Tongue (tissue), 2 donors: Measurements from ENCODE around the gene CDKAL1. TPM values are rescaled to one million over a fixed set of nuclear protein-coding genes. Genes with fewer than 3 reads are reported as not detected.
"Not testable (repeated sequence)": the region's sequence is repeated elsewhere in the genome, so short reads cannot be mapped to it uniquely, and the experiment has no call there.

ENCODE experiments used
- DNase-seq: peaks from one replicate; pipeline ENCODE4 v3.0.0-alpha.2; 2015
- total RNA-seq: library from RNA; depleted of rRNA; stranded (reverse); fragments of >200 nt; gene quantifications from one replicate; pipeline ENCODE4 v1.2.3, GENCODE V29; 2014

The CDKAL1 gene
- total RNA-seq, 1 donor from 2014 or later = 36.5 TPM

DNA sequence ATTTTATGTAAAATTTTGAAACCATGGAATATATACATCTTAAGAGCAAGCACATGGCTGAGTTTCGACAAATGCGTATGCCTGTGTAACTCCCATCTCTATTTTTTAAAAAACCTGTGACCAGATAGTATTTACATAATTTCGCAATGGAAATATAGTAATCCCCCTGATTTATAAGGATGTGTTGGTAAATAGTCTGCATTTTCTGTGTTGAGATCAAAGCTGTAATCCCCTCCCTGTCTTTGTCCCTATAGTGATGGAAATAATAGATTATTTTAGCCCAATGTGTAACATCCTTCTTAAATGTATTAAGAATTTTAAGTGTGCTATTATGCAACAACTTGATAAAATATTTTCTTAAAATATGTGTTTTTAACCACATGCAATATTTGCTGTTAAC is 267.3 kb downstream of the CDKAL1 start:
- no peak for DNase-seq

- DNase-seq = no peak
These were observed 268.3 kb downstream of the CDKAL1 start for GRCh38 chr6:20802596-20802995.

- DNase-seq = no peak
These were observed 270.8 kb downstream of the CDKAL1 start for GRCh38 chr6:20805021-20805420.

GRCh38 chr6:20806669-20807068 is 272.4 kb downstream of the CDKAL1 start:
- no peak for DNase-seq

GRCh38 chr6:20808439-20808838 is 274.2 kb downstream of the CDKAL1 start:
- no peak for DNase-seq

GRCh38 chr6:20808924-20809323 is 274.7 kb downstream of the CDKAL1 start:
- DNase-seq = no peak

GRCh38 chr6:20810727-20811108 is 276.5 kb downstream of the CDKAL1 start:
- no peak for DNase-seq

DNA sequence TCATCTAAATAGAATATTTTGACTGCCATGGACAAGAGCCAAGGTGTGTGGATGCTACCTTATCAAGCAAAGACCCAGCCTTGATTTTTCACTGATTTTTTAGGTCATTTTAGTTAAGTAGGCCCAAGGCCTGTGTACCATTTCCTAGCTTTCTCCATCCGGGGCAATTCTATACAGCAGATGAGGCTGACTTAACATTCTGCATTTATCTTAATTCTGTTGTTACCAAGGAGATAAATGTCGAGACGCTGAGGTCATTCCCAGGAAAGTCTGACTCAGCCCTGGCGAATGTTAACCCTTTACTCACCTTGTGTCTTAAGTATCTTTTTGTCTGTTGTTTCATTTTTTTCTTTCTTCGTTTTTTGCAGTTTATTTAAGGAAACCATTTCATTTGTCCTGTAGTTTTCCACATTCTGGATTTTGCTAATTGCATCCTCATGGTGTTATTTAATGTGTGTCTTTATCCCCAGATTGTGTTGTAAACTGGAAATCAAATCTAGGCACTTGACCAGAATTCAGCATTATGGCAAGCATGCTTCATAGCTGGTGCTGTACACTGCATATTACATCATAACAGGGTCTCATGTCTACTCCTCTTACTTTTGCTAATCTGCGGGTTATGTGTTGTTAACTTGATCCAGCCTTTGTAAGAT is 277.0 kb downstream of the CDKAL1 start:
- DNase-seq = peak; percentile 43

DNA sequence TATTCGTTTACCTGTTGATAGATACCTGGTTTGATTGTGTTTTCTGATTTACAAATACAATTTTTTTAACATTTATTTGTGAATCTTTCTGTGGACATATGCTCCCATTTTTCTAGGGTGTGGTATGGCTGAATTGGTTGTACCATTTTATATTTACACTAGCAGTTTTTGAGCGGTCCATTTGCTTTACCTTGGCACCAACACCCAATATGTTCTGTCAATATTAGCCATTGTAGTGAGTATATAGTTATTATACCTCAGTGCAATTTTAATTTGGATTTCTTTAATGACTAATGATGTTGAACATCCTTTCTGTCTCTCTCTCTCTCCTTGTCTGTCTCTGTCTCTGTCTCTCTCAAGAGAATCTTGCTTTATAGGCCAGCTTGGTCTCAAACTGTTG is 278.5 kb downstream of the CDKAL1 start:
- no peak for DNase-seq

DNA sequence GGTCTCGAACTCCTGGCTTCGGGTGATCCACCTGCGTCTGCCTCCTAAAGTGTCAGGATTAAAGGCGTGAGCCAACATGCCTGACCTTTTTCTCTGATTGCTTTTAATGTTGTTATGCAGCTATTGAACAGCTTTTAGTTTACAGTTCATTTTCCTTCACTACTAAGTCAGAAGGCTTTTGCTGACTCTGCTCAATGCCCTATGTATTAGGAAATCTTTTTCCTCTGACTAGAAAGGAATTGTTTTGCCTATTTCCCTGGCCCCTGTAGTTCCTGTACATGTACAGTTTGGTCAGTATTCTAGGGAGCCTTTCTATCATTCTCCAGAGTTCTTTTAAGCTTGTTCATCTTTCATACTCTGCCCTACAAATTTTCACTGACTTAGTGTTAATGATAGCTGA is 280.2 kb downstream of the CDKAL1 start:
- DNase-seq = no peak

DNA sequence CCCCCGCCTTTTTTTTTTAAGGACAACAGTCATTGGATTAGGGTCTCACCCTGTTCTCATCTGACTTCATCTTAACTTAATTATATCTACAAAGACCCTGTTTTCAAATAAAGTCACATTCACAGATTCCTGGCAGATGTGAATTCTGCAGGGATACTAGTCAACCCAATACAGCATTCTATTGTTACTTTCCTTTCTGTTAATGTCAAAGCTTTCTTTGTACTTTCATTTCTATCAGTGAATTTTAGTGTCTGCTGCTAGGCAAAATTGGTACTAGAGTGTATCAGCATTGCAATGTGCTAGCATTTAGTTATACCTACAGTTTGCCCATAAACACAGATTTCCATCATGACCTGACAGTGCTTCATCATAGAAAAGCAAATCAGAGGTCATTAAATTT is 281.9 kb downstream of the CDKAL1 start:
- DNase-seq = no peak

DNA sequence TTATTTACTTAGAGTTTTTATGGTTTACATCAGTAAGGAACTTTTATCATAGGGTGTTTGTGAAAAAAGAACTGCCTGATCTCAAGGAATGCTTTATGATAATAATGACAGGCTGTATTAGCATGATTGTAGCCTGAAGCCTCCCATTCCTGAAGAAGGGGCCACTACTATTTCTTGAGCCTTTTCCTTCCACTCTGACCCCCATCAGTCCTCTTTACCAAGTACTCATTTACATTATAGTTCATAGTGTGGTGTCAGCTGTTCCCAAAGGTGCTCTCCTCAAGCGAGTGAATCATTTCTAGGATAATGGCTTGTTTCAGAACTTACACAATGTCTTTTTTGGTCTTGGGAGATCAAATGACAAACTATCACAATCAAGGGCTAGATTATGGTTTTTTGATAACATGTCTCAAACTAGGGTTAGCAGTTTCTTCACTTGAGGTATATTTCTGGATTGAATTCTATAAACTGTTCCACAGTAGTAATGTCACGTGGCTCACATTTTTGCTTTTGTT is 283.6 kb downstream of the CDKAL1 start:
- DNase-seq = no peak

DNA sequence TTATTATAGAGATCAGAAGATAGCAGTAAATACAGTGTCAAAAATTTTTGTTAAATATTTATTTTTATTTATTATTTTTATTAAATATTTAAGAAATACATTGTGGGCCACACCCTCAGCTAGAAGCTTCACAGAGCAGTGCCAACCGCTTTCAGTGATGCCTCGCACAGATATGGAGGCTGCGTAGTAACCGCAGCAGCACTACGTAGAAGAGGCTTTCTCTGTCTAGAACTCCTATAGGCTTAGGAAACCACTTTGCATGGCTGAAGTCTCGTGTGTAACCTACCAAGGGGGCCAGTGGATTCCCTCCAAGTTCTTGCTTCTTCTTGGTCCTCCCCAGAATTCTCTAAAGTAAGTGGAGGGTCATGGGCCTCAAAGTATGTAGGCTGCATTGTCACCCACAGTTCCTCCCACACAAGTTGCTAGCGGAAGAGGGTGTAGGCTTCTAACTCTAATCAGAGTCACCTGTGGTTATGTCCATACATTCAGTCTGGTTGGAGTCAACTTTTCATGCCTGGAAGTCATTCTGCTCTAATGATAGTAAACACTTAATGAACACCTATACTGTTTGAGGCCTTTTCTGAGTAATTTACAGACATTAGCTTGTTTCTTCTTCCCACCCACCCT is 285.6 kb downstream of the CDKAL1 start:
- DNase-seq = no peak

DNA sequence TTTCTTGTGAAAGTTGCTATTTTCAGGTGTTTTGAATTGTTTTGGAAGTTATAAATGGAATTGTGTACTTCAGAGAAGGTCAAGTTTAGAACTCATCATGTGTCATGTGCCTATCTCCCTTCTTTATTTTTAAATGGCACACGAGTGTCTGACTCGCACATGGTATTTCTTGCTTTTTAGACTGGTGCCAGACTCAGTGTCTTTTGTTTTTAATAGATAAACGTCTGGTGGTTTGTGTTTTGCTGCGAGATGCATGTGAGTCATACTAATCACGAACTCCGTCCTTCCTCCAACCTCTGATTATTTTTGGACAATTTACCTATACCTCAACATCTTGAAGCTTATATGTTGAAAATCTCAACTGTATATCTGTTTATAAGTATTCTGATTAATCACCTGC is 292.1 kb downstream of the CDKAL1 start:
- DNase-seq = no peak

GRCh38 chr6:20827798-20828197 is 293.5 kb downstream of the CDKAL1 start:
- DNase-seq = no peak

GRCh38 chr6:20830576-20830975 is 296.3 kb downstream of the CDKAL1 start:
- no peak for DNase-seq

DNA sequence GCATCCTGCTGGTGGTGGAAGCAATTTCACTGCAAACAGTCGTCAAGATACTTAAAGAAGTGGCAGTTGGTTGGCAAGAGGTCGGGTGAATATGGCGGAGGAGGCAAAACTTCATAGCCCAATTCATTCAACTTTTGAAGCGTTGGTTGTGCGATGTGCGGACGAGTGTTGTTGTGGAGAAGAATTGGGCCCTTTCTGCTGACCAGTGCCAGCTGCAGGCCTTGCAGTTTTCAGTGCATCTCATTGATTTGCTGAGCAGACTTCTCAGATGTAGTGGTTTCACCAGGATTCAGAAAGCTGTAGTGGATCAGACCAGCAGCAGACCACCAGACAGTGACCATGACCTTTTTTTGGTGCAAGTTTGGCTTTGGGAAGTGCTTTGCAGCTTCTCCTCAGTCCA is 297.0 kb downstream of the CDKAL1 start:
- DNase-seq = not testable (repeated sequence)

DNA sequence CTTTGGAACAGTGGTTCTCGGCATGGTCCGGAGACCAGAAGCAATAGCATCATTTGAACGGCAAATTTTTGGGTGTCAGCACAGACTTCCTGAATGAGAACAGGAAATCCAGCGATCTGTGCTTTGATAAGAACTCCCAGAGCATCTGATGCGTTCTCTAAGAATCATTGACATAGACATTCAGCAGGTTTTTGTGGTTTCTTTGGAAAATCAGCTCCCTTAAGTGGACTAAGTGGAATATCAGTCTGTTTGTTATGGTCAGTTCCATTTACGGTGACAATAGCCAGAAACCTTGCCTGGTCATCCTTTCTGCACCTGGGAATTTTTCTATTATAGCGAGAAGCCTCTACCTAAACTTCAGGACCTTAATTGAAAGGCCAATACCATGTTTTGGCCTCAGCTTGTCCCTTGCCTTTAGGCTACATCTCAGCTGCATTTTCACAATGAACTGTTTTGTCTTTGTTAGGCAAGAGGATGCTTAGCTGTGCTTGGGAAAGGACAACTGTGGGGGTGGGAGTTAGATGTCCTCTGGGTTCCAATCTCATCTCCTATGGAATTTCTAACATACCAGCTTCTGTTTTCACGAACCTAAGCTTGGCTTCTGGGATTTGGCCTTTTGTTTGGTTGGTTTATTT is 299.7 kb downstream of the CDKAL1 start:
- DNase-seq = no peak

GRCh38 chr6:20835315-20836010 is 301.2 kb downstream of the CDKAL1 start:
- DNase-seq = no peak

DNA sequence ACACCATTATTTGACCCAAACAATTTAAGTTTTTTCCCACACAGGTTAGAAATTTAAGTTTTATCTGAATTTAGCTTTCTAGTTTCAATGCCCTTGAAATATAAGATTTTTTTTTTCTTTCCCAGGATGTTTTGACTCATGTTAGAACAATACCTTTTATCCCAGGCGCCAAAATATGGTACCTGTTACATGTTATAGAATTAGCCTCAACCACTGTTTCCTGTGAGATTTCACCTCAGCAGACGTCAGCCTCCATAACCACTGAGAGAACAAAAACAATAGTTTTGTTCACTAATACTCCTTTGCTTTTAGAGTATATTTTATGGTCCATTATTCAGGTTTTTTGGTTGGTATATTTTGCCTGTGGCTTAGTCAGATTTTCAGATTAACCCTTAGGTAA is 302.9 kb downstream of the CDKAL1 start:
- no peak for DNase-seq

- DNase-seq = peak; percentile 19
These were observed 303.9 kb downstream of the CDKAL1 start for GRCh38 chr6:20838113-20838512.

GRCh38 chr6:20839630-20840029 is 305.4 kb downstream of the CDKAL1 start:
- DNase-seq = no peak

DNA sequence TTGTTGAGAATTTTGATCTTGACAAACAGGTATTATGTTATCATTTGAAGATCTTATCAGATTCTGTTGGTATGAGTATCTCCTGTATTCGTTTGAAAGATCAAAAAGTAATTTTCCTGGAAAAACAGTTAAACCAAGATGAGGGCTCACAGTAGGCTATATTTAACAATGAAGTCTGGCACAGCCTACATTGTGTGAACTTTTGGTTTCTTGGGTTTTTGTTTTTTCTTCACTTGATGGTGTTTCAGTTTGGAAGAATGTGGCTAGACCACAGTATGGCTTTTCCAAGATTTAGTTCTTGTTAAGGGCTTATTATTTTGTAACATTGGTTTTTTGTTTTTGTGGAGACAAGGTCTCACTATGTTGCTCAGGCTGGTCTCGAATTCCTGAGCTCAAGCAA is 306.4 kb downstream of the CDKAL1 start:
- no peak for DNase-seq
